Common myeloid progenitor, CD34-positive (primary cell): ENCODE results near the gene CD7.

ENCODE experiments used
- CTCF ChIA-PET: fragments of 350-600 bp; sonication (Branson Sonifier 250); formaldehyde crosslinking; loops from one replicate; lab custom pipeline; 2021; ENCODE audit warnings: antibody characterized with exemption; lab: Charles Lee
- POLR2A ChIA-PET: fragments of 350-600 bp; sonication (Branson Sonifier 250); formaldehyde crosslinking; loops from one replicate; lab custom pipeline; 2021; ENCODE audit warnings: antibody characterized with exemption; lab: Charles Lee
- DNase-seq, 3 donors: peaks; one replicate each; pipeline versions ENCODE4 v3.0.0 to v3.0.0-alpha.2; 2013
- H3K27ac ChIP-seq, 2 experiments: 1 replicate in 1 of 2; 2 replicates in 1 of 2; pipeline ENCODE4 v1.7.0; 2013; ENCODE audit warnings: inconsistent platforms in 2 of 2, low read length in 2 of 2, mild to moderate bottlenecking in 2 of 2, low read depth in 1 of 2, moderate library complexity in 1 of 2; ENCODE audit not compliant: severe bottlenecking in 2 of 2, insufficient read depth in 1 of 2, poor library complexity in 1 of 2
- H3K27me3 ChIP-seq, 5 experiments: replicated peaks in 2 of 5; 1 replicate in 3 of 5; 2 replicates in 2 of 5; pipeline versions ENCODE4 v1.6.1 to v1.7.0; 2013; ENCODE audit warnings: low read length in 4 of 5, mild to moderate bottlenecking in 2 of 5, moderate library complexity in 2 of 5, inconsistent platforms in 1 of 5; ENCODE audit not compliant: insufficient read depth in 5 of 5, control insufficient read depth in 4 of 5
- H3K36me3 ChIP-seq, 4 experiments: 1 replicate in 2 of 4; 2 replicates in 2 of 4; pipeline versions ENCODE4 v1.6.1 to v1.7.0; 2013; ENCODE audit warnings: low read length in 3 of 4, control low read depth in 1 of 4, mild to moderate bottlenecking in 1 of 4; ENCODE audit not compliant: control insufficient read depth in 4 of 4, insufficient read depth in 4 of 4
- H3K4me1 ChIP-seq, 4 experiments: 1 replicate in 3 of 4; 2 replicates in 1 of 4; pipeline versions ENCODE4 v1.6.1 to v1.7.1; 2013; ENCODE audit warnings: low read length in 3 of 4, mild to moderate bottlenecking in 3 of 4, control low read depth in 1 of 4, inconsistent platforms in 1 of 4, moderate library complexity in 1 of 4; ENCODE audit not compliant: control insufficient read depth in 4 of 4, insufficient read depth in 4 of 4; ENCODE audit errors: control extremely low read depth in 1 of 4
- H3K4me3 ChIP-seq, 7 experiments: 1 replicate in 4 of 7; 2 replicates in 3 of 7; pipeline versions ENCODE4 v1.5.1 to v1.7.0; 2013; ENCODE audit warnings: mild to moderate bottlenecking in 7 of 7, low read length in 6 of 7, moderate library complexity in 6 of 7, inconsistent platforms in 2 of 7, low read depth in 2 of 7, control low read depth in 1 of 7; ENCODE audit not compliant: insufficient read depth in 4 of 7, control insufficient read depth in 1 of 7; ENCODE audit errors: extremely low read depth in 1 of 7
- H3K9me3 ChIP-seq, 5 experiments: 1 replicate in 4 of 5; 2 replicates in 1 of 5; pipeline versions ENCODE4 v1.6.1 to v1.7.1; 2013; ENCODE audit warnings: low read length in 4 of 5, mild to moderate bottlenecking in 2 of 5, inconsistent platforms in 1 of 5, low read depth in 1 of 5, moderate library complexity in 1 of 5; ENCODE audit not compliant: control insufficient read depth in 4 of 5, insufficient read depth in 2 of 5; ENCODE audit errors: control extremely low read depth in 1 of 5
- WGBS: methylation state at CpG from one replicate; pipeline ENCODE4 v1.1.5; 2013; ENCODE audit not compliant: insufficient coverage; 5-methylcytosine and 5-hydroxymethylcytosine counted together

Gene CD7

GRCh38 chr17:82304826-82305726 lies 12.3 kb downstream of the CD7 start:
- Histone ChIP-seq H3K4me3 (peak overlapping the region in 1 of 7 experiments; percentile 30), H3K4me1 (peaks cover 5 to 70% (median 67%) of the 10 kb centered on the region in 4 experiments), H3K27me3 (no peaks in the 10 kb centered on the region), H3K9me3 (no peaks in the 10 kb centered on the region), H3K36me3 (no peaks in the 10 kb centered on the region), H3K27ac (peak overlapping the region in 1 of 2 experiments; percentile 23)
- ChIA-PET CTCF (interaction anchor here (1.3 to 12.4 kb wide), 6 partner anchors 7 to 67 kb away, joined by 4 to 136 read pairs (median 12); partner anchors contain the start of genes CD7 and SECTM1), POLR2A (interaction anchor here (0.5 to 1.9 kb wide), 2 partner anchors 7 to 720 kb away, joined by 6 to 9 read pairs; no protein-coding TSS in a partner anchor)
- WGBS = 78% methylated on average over 18 of the region's 23 CpGs
- DNase-seq = peak in 2 of 3 donors; percentile 50 to 66

- DNase-seq = no peak
- no peaks in the 10 kb centered on the region for H3K27me3 ChIP-seq
- H3K27ac ChIP-seq = no peak overlapping the region
- ChIA-PET CTCF (interaction anchor here (1.1 to 12.4 kb wide), 8 partner anchors 8 to 66 kb away, joined by 3 to 136 read pairs (median 5); partner anchors contain the start of genes CD7 and SECTM1), POLR2A (interaction anchor here (1.2 kb wide), 2 partner anchors 13 to 96 kb away, joined by 3 to 4 read pairs; partner anchors contain the start of gene CD7)
- H3K4me3 ChIP-seq = no peak overlapping the region
- WGBS = 79% methylated on average over 9 of the region's 26 CpGs
- H3K4me1 ChIP-seq = peaks cover 5 to 75% (median 73%) of the 10 kb centered on the region in 4 experiments
- no peaks in the 10 kb centered on the region for H3K36me3 ChIP-seq
- no peaks in the 10 kb centered on the region for H3K9me3 ChIP-seq
Measured at GRCh38 chr17:82303944-82304808, 13.2 kb downstream of the CD7 start.

GRCh38 chr17:82302991-82303943 lies 14.1 kb downstream of the CD7 start:
- Histone ChIP-seq H3K27ac (no peak overlapping the region), H3K4me1 (peaks cover 5 to 85% (median 82%) of the 10 kb centered on the region in 4 experiments), H3K27me3 (no peaks in the 10 kb centered on the region)

GRCh38 chr17:82302568-82302963 lies 14.8 kb downstream of the CD7 start:
- H3K36me3 ChIP-seq = no peaks in the 10 kb centered on the region
- WGBS = 87% methylated on average over 12 of the region's 15 CpGs
- no peaks in the 10 kb centered on the region for H3K9me3 ChIP-seq
- no peaks in the 10 kb centered on the region for H3K27me3 ChIP-seq
- no peak overlapping the region for H3K27ac ChIP-seq
- DNase-seq = no peak
- peaks cover 5 to 91% (median 88%) of the 10 kb centered on the region in 4 experiments for H3K4me1 ChIP-seq
- ChIA-PET CTCF (interaction anchor here (1.0 to 12.4 kb wide), 10 partner anchors 10 to 175 kb away, joined by 3 to 136 read pairs (median 4); partner anchors contain the start of genes CD7 and SECTM1), POLR2A (interaction anchor here (0.9 kb wide), 1 partner anchor 12 kb away, joined by 5 read pairs; no protein-coding TSS in a partner anchor)
- peak overlapping the region in 2 of 7 experiments; percentile 23 to 28 for H3K4me3 ChIP-seq

More at GRCh38 chr17:82302991-82303943, 14.1 kb downstream of the CD7 start:
- no peaks in the 10 kb centered on the region for H3K9me3 ChIP-seq
- no peaks in the 10 kb centered on the region for H3K36me3 ChIP-seq
- ChIA-PET CTCF (interaction anchor here (0.5 to 12.4 kb wide), 11 partner anchors 8 to 175 kb away, joined by 3 to 136 read pairs (median 3); partner anchors contain the start of genes CD7 and SECTM1), POLR2A (interaction anchor here (0.9 to 1.2 kb wide), 3 partner anchors 11 to 97 kb away, joined by 3 to 5 read pairs (median 4); partner anchors contain the start of gene CD7)
- 37% methylated on average over 26 of the region's 35 CpGs for WGBS
- peak overlapping the region in 3 of 7 experiments; percentile 24 to 55 (median 43) for H3K4me3 ChIP-seq
- peak in 2 of 3 donors; percentile 50 to 64 for DNase-seq

- POLR2A ChIA-PET = interaction anchor here (1.4 kb wide), 1 partner anchor 19 kb away, joined by 5 read pairs; no protein-coding TSS in a partner anchor
- no peaks in the 10 kb centered on the region for H3K27me3 ChIP-seq
- peak overlapping the region in 2 of 7 experiments; percentile 23 to 28 for H3K4me3 ChIP-seq
- H3K4me1 ChIP-seq = peaks cover 5 to 95% (median 93%) of the 10 kb centered on the region in 4 experiments
- H3K36me3 ChIP-seq = no peaks in the 10 kb centered on the region
- peak overlapping the region in 1 of 2 experiments; percentile 14 for H3K27ac ChIP-seq
- peak in 1 of 3 donors; percentile 48 for DNase-seq
- WGBS = 26% methylated on average over 17 of the region's 23 CpGs
- no peaks in the 10 kb centered on the region for H3K9me3 ChIP-seq
- CTCF ChIA-PET = interaction anchor here (0.7 to 12.4 kb wide), 18 partner anchors 10 to 176 kb away, joined by 3 to 136 read pairs (median 4); partner anchors contain the start of genes CD7 and SECTM1
Measured at GRCh38 chr17:82301916-82302567, 15.4 kb downstream of the CD7 start.
